Limb (tissue), 2 donors: Measurements from ENCODE around the gene ZNF451.
"Not testable (repeated sequence)": the region's sequence is repeated elsewhere in the genome, so short reads cannot be mapped to it uniquely, and the experiment has no call there.

Experiments used
- DNase-seq, 2 donors: peaks; one replicate each; pipeline ENCODE4 v3.0.0-alpha.2; 2016; ENCODE audit errors: extremely low spot score in 2 of 2

Gene ZNF451

GRCh38 chr6:57091375-57091774 lies 1.4 kb downstream of the ZNF451 start:
- DNase-seq = not testable (repeated sequence)

DNA sequence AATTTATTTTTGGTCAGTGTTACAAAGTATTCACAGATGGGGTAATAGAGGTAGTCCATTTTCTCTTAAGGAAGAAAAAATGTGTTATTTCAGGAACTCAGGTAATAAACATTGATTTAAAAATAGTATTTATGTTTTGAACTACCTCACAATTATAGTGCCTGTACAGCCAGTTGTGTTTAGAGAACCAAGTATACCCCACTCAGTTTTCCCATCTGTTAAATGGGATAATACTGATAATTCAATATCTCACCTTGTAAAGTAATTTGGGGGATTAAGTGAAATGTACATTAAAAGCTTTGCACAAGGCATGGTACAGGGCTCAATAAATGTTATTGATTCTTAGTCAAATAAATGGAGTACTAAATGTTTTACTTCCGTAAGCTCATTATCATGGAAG lies 4.7 kb downstream of the ZNF451 start:
- DNase-seq = no peak

- no peak for DNase-seq
Observed at GRCh38 chr6:57097596-57097995, 7.6 kb downstream of the ZNF451 start.

DNA sequence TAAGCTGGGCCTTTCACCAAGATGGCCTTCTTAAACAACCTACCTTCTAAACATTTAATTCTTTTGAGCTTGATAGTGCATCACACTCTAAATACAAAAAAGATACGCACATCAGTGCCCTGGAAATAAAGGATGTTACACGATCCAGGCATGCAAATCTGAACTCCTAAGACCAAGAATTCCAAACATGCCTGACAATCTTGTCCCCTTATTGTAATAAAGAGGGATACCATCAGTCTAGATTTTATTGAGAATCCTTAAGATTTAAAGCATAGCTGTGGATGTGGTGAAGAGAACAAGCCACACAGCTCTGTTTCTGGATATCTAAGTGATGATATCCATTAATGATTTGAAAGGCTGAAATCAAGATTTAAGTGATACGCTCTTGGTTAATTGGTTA lies 13.0 kb downstream of the ZNF451 start:
- DNase-seq = no peak

DNA sequence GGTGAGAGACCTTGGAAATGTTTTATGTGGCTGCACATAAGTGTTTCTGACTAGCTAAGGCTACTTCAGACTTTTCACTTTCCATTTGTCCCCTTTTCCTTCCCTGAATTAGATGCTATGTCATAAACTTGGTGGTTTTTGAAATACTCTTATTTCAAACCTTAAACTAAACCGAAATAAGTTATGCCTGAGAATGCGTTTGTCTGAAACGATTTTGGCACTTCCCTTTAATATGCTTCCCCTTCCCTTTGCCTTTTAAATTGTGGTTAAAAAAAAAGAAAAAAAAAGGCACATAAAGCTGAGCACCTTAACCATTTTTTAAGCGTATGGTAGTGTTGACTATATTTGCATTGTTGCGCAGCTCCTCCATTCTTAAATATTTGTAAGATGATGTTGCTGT lies 14.3 kb downstream of the ZNF451 start:
- no peak for DNase-seq

- no peak for DNase-seq
Observed at GRCh38 chr6:57106990-57107389, 17.0 kb downstream of the ZNF451 start.

- DNase-seq = no peak
Observed at GRCh38 chr6:57108691-57109090, 18.7 kb downstream of the ZNF451 start.

DNA sequence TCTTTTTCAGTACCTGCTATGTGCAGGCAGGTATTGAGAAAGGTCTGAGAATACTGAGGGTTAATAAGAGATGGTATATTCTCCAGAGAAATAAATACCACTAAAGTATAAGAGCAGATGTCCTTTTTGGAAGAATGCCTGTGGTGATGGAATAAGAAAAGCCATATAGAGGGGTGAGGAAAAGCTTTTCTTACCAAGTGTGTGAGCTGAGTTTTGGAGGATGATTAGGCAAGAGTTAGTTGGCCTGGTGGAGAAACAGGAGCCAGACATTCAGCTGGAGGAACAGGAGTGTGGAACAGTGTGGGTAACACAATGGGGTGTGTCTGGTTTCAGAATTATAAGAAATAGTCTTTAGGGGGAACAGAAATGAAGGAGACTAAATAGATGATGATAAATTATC lies 19.9 kb downstream of the ZNF451 start:
- DNase-seq = peak in 1 of 2 donors; percentile 28

DNA sequence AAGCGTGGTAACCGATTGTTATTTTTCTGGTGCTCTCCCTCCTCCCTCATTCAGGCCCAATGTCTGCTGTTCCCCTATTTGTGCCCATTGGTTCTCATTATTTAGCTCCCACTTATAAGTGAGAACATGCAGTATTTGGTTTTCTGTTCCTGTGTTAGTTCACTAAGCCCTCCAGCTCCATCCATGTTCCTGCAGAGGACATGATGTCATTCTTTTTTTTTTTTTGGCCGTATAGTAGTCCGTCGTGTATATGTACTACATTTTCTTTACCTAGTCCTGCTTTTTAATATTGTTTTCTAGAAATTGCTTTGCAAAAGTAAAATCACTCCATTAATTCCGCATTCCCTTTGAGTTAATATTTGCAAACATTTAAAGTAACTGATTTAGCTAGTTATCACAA lies 23.1 kb downstream of the ZNF451 start:
- DNase-seq = no peak

- DNase-seq = no peak
Observed at GRCh38 chr6:57116776-57117175, 26.8 kb downstream of the ZNF451 start.

DNA sequence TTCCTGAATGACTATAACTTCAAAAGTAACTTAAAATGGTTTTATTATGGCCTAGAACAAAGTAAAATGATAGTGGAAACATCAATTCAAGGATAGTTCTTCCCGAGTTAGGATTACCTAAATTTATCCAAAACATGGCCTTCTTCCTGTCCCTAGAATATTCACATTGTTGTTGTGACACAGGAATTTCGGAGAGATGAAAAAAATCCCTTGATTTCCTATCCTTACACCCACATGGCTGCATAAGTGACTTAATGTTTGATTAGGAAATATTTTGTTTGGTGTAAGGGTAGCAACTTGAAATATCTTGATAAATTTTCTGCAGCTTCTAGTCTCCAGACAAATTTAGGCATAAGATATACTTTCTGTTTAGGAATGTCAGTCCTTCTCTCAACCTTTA lies 27.8 kb downstream of the ZNF451 start:
- no peak for DNase-seq

- no peak for DNase-seq
Observed at GRCh38 chr6:57123111-57123510, 33.1 kb downstream of the ZNF451 start.

GRCh38 chr6:57127763-57128162 lies 37.8 kb downstream of the ZNF451 start:
- no peak for DNase-seq

DNA sequence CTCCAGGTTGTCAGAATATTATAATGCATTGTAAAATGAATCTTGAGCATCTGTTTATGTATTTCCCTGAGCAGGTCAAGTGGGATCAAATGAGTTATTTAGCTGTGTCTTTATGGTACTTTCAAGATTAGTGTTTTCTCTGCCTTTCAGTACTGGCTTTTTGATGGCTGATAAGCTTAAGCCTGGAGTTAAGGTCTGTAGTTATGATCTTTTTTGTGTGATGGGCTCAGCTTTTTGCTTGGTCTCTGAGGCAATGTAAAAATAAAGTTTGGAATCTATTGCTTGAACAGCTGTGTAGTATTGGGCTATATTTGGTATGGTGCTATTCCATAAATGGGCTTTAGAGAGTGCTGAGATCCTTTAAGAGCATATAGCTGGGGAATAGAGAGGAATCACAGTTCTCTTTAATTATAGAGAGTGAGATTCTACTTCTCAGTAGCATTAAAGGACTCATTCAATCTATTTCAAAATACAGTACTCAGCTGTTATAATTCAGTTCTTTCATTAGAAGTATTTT lies 40.7 kb downstream of the ZNF451 start:
- DNase-seq = peak in 1 of 2 donors; percentile 36

DNA sequence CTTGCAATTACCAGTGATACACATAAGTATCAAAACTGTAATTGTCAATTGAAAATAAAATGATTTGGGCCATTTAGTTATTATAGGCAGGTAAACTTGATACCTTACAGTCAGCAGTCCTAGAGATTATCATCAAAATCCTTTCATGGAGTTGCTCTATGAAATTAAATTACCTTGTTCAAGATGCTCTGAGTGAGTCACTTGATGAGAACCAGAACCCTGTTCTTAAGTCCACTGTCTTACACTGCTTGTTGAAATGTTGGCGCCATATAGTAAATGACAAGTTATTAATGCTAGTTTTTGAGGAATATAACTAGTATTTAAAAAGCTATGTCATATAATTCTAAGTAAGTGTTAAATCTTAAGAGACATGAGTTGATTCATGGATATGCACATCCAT lies 45.0 kb downstream of the ZNF451 start:
- DNase-seq = no peak

DNA sequence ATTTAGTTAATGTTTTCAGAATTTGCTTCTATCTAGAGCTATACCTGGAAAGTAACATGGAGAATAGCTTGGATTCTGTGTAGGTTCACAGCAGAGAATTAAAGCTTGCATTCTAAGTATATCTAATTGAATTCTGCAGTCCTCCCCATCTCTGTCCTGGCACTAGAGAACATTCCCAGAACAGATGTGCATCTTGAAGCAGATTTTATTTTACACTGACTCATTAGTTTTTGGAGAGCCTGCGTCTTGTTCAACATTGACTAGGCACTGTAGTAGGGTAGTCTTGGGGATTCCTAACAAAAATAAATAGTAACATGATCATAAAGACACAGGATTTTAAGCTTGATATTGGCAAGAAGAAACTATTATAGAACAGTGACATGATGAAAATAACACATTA lies 45.9 kb downstream of the ZNF451 start:
- no peak for DNase-seq

DNA sequence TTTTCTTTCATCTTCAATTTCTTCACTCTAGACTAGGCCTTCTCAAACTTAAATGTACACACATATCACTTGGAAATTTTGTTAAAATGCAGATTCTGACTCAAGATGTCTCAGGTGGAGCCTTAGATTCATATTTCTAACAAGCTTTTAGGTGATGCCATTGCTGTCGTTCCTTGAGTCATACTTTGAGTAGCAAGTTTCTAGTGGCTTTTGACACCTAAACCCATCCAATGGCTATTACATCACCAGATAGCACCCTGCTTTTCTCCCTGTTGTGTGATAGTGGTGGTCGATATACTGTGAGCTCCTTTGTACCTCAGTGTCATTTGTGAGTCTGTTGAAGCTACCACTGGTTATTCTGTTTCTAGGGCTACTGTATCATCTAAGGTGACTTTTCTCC lies 47.4 kb downstream of the ZNF451 start:
- no peak for DNase-seq

DNA sequence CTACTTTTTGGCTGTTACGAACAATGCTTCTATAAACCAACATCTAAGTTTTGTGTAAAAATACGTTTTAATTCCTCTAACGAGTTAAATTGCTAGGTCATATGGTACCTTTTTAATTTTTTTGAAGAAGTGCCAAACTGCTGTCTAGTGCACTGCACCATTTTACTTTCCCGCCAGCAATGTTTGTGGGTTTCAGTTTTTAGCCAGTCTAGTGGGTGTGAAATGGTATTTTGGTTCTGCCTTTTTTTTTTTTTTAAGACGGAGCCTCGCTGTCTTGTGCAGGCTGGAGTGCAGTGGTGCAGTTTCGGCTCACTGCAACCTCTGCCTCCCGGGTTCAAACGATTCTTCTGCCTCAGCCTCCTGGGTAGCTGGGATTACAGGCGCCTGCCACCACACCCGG lies 48.0 kb downstream of the ZNF451 start:
- no peak for DNase-seq

GRCh38 chr6:57141451-57142177 lies 51.6 kb downstream of the ZNF451 start:
- DNase-seq = no peak

DNA sequence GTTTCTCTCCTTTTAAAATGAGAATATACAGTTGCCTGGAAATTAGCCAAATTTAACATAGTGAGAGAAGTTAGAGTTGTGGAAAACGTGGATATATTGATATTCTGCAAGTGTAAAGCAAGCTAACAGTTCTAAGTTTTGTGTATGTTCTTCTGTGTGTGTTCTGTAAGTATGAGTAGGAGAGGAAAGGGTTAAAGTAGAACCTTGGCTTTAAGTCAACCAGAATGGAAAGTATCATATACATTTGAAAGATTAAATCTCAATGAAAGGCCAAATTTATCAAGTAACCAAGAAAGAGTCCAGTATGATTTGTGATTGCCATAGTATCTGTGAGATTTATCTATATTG lies 52.2 kb downstream of the ZNF451 start:
- DNase-seq = no peak

DNA sequence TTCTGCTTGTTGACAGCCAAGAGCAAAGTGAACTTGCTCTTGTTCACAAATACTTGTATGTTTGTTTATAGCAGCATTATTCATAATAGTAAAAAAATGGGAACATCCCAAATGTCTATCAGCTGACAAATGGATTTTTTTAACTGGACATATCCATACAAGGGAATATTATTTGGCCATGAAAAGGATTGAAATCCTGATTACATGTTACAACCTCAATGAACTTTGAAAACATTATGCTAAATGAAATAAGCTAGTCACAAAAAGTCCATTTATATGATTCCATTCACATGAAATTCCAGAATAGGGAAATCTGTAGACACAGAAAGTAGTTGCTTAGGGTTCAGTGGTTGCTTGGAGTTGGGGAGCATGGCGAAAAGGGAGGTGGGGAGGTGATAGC lies 53.7 kb downstream of the ZNF451 start:
- DNase-seq = no peak

GRCh38 chr6:57147401-57147800 lies 57.4 kb downstream of the ZNF451 start:
- no peak for DNase-seq

DNA sequence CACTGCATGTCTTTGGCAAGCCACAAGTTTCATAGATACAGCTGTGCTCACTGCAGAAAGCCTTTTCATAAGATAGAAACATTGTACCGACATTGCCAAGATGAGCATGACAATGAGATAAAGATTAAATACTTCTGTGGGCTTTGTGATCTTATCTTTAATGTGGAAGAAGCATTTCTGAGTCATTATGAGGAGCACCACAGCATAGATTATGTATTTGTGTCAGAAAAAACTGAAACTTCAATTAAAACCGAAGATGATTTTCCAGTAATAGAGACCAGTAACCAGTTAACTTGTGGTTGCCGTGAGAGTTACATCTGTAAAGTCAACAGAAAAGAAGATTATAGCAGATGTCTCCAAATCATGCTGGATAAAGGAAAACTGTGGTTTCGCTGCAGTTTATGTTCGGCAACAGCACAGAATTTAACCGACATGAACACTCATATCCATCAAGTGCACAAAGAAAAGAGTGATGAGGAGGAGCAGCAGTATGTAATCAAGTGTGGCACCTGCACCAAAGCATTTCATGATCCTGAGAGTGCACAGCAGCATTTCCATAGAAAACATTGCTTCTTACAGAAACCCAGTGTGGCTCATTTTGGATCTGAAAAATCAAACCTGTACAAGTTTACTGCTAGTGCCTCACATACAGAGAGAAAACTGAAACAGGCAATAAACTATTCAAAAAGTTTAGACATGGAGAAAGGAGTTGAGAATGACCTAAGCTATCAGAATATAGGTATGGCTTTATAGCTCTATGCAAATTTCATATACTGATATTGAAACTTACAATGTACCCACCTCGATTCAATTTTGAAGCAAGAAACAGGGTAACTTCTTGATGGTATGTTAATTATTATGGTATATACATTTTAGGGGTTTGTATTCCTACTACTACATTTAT lies 58.2 kb downstream of the ZNF451 start:
- DNase-seq = no peak
